Thymus (tissue), 11 donors: ENCODE measurements around the gene OR4C6. TPM values are rescaled to one million over a fixed set of nuclear protein-coding genes. Genes with fewer than 3 reads are reported as not detected.

Experiments used
- DNase-seq, 9 donors: peaks; one replicate each; pipeline ENCODE4 v3.0.0-alpha.2; 2013; ENCODE audit warnings: low spot score in 9 of 9, low read depth in 6 of 9, missing footprints in 1 of 9
- H3K27ac ChIP-seq, 2 donors: one replicate each; pipeline ENCODE4 v1.5.1; 2013; ENCODE audit warnings: control low read depth in 1 of 2, low read depth in 1 of 2, low read length in 1 of 2, mild to moderate bottlenecking in 1 of 2, moderate library complexity in 1 of 2
- H3K27me3 ChIP-seq, 2 donors: one replicate each; pipeline ENCODE4 v1.5.1; 2013; ENCODE audit warnings: low read length in 1 of 2; ENCODE audit not compliant: control insufficient read depth in 2 of 2, insufficient read depth in 1 of 2
- H3K36me3 ChIP-seq, 2 donors: one replicate each; pipeline ENCODE4 v1.5.1; 2013; ENCODE audit warnings: low read length in 1 of 2, mild to moderate bottlenecking in 1 of 2, moderate library complexity in 1 of 2; ENCODE audit not compliant: control insufficient read depth in 2 of 2, insufficient read depth in 2 of 2
- H3K4me1 ChIP-seq, 2 donors: one replicate each; pipeline ENCODE4 v1.5.1; 2013; ENCODE audit warnings: low read length in 2 of 2; ENCODE audit not compliant: control insufficient read depth in 2 of 2, insufficient read depth in 2 of 2
- H3K4me3 ChIP-seq, 2 donors: one replicate each; pipeline ENCODE4 v1.5.1; 2013; ENCODE audit warnings: low read length in 2 of 2, control low read depth in 1 of 2, mild to moderate bottlenecking in 1 of 2
- H3K9me3 ChIP-seq, 2 donors: one replicate each; pipeline ENCODE4 v1.5.1; 2013; ENCODE audit warnings: low read length in 1 of 2, mild to moderate bottlenecking in 1 of 2; ENCODE audit not compliant: control insufficient read depth in 2 of 2, insufficient read depth in 1 of 2
- WGBS: extraction: QIAGEN DNeasy Blood & Tissue Kit; methylation state at CpG from one replicate; pipeline ENCODE4 v1.1.7; 2013; 5-methylcytosine and 5-hydroxymethylcytosine counted together
- polyA plus RNA-seq: library from polyadenylated mRNA; stranded (reverse); fragments of 200-250 nt; gene quantifications from one replicate; pipeline ENCODE4 v1.2.3, GENCODE V29; 2013
- total RNA-seq: library from RNA; stranded (reverse); fragments of 120-200 nt; gene quantifications from one replicate; pipeline ENCODE4 v1.2.4, GENCODE V29; 2013
- donor health status: healthy.

Gene OR4C6
- total and polyA plus RNA-seq, 2 donors, result not detected

DNA sequence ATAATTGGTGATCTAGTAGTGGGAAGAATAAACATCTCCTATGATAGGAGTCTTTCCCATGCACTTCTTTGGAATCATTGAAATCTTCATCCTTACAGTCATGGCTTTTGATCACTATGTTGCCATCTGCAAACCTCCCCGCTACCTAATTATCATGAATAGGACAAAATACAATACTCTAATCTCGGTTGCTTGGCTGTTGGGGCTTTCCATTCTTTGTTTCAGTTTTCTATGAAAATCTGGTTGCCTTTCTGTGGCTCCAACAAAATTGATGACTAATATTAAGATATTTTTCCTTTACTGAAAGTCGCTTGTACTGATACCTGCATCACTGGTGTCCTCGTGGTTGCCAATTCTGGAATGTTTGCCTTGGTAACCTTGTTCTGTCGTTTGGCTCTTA is 11.9 kb downstream of the OR4C6 start:
- H3K36me3 ChIP-seq, result no peaks in the 10 kb centered on the region
- WGBS, result 69% methylated on average over 5 of the region's 5 CpGs
- H3K27me3 ChIP-seq, result no peaks in the 10 kb centered on the region
- H3K4me3 ChIP-seq, result no peak overlapping the region
- H3K4me1 ChIP-seq, result no peaks in the 10 kb centered on the region
- H3K27ac ChIP-seq, result no peak overlapping the region
- DNase-seq, result no peak
- H3K9me3 ChIP-seq, result no peaks in the 10 kb centered on the region

DNA sequence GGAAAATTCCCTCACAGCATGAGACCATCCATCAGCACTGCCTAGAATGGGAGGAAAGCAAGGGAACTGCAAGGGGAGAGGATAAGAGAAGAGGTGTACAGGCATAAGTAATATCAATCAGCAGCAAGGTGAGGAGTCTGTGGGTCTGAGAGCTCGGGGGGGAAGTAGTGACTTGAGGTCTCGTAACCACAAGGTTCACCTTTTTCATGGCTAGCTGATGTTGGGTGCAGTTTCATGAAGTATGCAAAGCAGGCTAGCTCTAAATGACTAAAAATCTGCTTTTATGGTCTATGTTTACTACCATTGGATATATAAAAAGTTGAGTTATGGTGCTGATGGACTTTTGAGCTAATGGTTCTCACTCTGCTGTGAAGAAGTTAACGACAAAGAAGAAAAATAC is 35.8 kb downstream of the OR4C6 start:
- Histone ChIP-seq H3K27ac (no peak overlapping the region), H3K27me3 (no peaks in the 10 kb centered on the region), H3K4me1 (no peaks in the 10 kb centered on the region), H3K36me3 (no peaks in the 10 kb centered on the region), H3K9me3 (peaks cover 5 to 14% of the 10 kb centered on the region in 2 donors), H3K4me3 (no peak overlapping the region)
- 82% methylated on average over 3 of the region's 3 CpGs for WGBS
- no peak for DNase-seq

DNA sequence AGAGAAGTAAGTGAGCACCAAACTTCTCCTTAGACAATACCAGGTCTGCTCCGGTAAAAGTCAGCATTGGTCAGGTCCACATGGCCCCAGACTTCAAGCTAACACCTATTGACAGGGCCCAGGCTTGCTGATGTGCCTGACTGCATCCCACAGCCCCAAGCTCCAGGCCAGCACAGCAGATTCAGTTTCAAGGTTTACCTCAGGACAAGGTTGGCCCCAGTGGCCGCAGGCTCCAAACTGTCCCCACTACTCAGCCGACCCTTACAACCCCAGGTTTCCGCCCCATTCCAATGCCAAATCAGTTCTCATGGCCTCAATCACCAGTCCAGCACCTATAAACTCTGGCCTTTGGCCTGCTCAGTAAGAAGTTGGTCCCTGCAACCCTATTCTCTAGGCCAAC is 39.4 kb downstream of the OR4C6 start:
- H3K36me3 ChIP-seq, result no peaks in the 10 kb centered on the region
- no peak overlapping the region for H3K27ac ChIP-seq
- H3K9me3 ChIP-seq, result peaks cover 5 to 14% of the 10 kb centered on the region in 2 donors
- 90% methylated on average over 4 of the region's 4 CpGs for WGBS
- DNase-seq, result no peak
- H3K4me3 ChIP-seq, result no peak overlapping the region
- H3K27me3 ChIP-seq, result no peaks in the 10 kb centered on the region
- H3K4me1 ChIP-seq, result no peaks in the 10 kb centered on the region

DNA sequence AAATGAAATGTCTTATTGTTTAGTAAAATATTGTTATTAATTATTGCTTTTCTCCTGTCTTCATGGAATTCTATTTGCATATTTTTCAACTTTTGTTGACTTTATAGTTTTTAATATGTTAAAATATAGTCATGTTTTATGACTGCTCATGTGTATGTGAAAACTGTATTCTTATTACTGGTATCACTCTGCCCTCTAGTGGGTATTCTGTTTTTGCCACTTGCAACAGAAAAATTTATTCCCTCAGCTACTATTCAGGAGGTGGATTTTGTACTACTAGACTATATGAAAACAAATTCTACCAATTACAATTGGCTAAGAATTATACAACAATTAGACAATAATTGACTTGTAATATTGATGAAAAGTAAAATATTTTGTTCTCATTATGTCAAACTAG is 45.0 kb downstream of the OR4C6 start:
- H3K27ac ChIP-seq, result no peak overlapping the region
- H3K36me3 ChIP-seq, result no peaks in the 10 kb centered on the region
- H3K9me3 ChIP-seq, result peaks cover 1 to 6% of the 10 kb centered on the region in 2 donors
- no peak for DNase-seq
- no peaks in the 10 kb centered on the region for H3K4me1 ChIP-seq
- H3K4me3 ChIP-seq, result no peak overlapping the region
- H3K27me3 ChIP-seq, result no peaks in the 10 kb centered on the region

DNA sequence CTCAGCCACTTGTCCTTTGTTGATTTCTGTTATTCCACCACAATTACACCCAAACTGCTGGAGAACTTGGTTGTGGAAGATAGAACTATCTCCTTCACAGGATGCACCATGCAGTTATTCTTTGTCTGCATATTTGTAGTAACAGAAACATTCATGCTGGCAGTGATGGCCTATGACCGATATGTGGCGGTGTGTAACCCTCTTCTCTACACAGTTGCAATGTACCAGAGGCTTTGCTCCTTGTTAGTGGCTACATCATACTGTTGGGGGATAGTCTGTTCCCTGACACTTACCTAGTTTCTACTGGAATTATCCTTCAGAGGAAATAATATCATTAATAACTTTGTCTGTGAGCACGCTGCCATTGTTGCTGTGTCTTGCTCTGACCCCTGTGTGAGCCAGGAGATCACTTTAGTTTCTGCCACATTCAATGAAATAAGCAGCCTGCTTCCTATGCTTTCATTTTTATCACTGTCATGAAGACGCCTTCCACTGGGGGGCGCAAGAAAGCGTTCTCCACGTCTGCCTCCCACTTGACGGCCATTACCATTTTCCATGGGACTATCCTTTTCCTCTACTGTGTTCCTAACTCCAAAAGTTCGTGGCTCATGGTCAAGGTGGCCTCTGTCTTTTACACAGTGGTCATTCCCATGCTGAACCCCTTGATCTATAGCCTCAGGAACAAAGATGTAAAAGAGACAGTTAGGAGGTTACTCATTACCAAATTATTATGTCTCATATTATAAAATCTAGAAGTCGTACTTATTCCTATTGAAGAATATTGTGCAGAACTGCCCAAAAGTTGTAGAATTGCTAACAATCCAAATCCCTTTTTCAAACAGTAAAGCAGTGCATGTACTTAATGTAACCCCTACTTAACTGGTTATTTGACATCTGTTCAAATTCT is 53.2 kb downstream of the OR4C6 start:
- H3K9me3 ChIP-seq, result peaks cover 0 to 8% of the 10 kb centered on the region in 2 donors
- no peak overlapping the region for H3K27ac ChIP-seq
- H3K27me3 ChIP-seq, result no peaks in the 10 kb centered on the region
- WGBS, result 34% methylated on average over 10 of the region's 10 CpGs
- H3K4me1 ChIP-seq, result no peaks in the 10 kb centered on the region
- no peaks in the 10 kb centered on the region for H3K36me3 ChIP-seq
- no peak overlapping the region for H3K4me3 ChIP-seq
- DNase-seq, result no peak

Other genes starting within 250 kb of the OR4C6 start
- gene OR4C15, start 107.7 kb upstream of the OR4C6 start, total RNA-seq, result not detected
- not detected for gene OR4C15, start 107.7 kb upstream of the OR4C6 start, polyA plus RNA-seq
- not detected for gene OR4C16, start 90.1 kb upstream of the OR4C6 start, total RNA-seq
- gene OR4C16, start 90.1 kb upstream of the OR4C6 start, polyA plus RNA-seq, result not detected
- gene OR4C11, start 54.6 kb upstream of the OR4C6 start, total RNA-seq, result not detected
- gene OR4C11, start 54.6 kb upstream of the OR4C6 start, polyA plus RNA-seq, result not detected
- not detected for gene OR4P4, start 27.1 kb upstream of the OR4C6 start, total RNA-seq
- not detected for gene OR4P4, start 27.1 kb upstream of the OR4C6 start, polyA plus RNA-seq
- not detected for gene OR4S2, start 13.9 kb upstream of the OR4C6 start, total RNA-seq
- gene OR4S2, start 13.9 kb upstream of the OR4C6 start, polyA plus RNA-seq, result not detected
- not detected for gene OR5D13, start 111.2 kb downstream of the OR4C6 start, total RNA-seq
- gene OR5D13, start 111.2 kb downstream of the OR4C6 start, polyA plus RNA-seq, result not detected
- gene OR5D14, start 133.4 kb downstream of the OR4C6 start, total RNA-seq, result not detected
- gene OR5D14, start 133.4 kb downstream of the OR4C6 start, polyA plus RNA-seq, result not detected
- not detected for gene OR5L1, start 149.2 kb downstream of the OR4C6 start, total RNA-seq
- gene OR5L1, start 149.2 kb downstream of the OR4C6 start, polyA plus RNA-seq, result not detected
- not detected for gene OR5D18, start 157.4 kb downstream of the OR4C6 start, total RNA-seq
- not detected for gene OR5D18, start 157.4 kb downstream of the OR4C6 start, polyA plus RNA-seq
- not detected for gene OR5L2, start 165.0 kb downstream of the OR4C6 start, total RNA-seq
- not detected for gene OR5L2, start 165.0 kb downstream of the OR4C6 start, polyA plus RNA-seq
- gene OR5D16, start 176.6 kb downstream of the OR4C6 start, total RNA-seq, result not detected
- gene OR5D16, start 176.6 kb downstream of the OR4C6 start, polyA plus RNA-seq, result not detected
- gene TRIM51, start 221.1 kb downstream of the OR4C6 start, total RNA-seq, result not detected
- gene TRIM51, start 221.1 kb downstream of the OR4C6 start, polyA plus RNA-seq, result not detected